Spleen (tissue), 11 donors: ENCODE measurements around the gene ADGB. TPM values are rescaled to one million over a fixed set of nuclear protein-coding genes. Genes with fewer than 3 reads are reported as not detected.

Experiments used
- DNase-seq: peaks from one replicate; pipeline ENCODE4 v3.0.0-alpha.2; 2020
- H3K27ac ChIP-seq, 8 donors: fragments of 200-600 bp; sonication (generic) in 7 of 8; 1 replicate in 4 of 8; 2 replicates in 4 of 8; pipeline versions ENCODE4 v1.5.0 to v1.8.0; 2016 to 2021; ENCODE audit warnings: inconsistent platforms in 4 of 8, mild to moderate bottlenecking in 4 of 8, moderate library complexity in 1 of 8
- H3K27me3 ChIP-seq, 7 donors: fragments of 200-600 bp; sonication (generic) in 6 of 7; replicated peaks in 1 of 7; 1 replicate in 4 of 7; 2 replicates in 3 of 7; pipeline versions ENCODE4 v1.5.0 to v1.8.0; 2016 to 2021; ENCODE audit warnings: inconsistent platforms in 3 of 7, mild to moderate bottlenecking in 1 of 7
- H3K36me3 ChIP-seq, 6 donors: fragments of 200-600 bp; sonication (generic) in 5 of 6; 1 replicate in 4 of 6; 2 replicates in 2 of 6; pipeline versions ENCODE4 v1.5.0 to v1.8.0; 2016 to 2021; ENCODE audit warnings: inconsistent platforms in 2 of 6
- H3K4me1 ChIP-seq, 6 donors: fragments of 200-600 bp; sonication (generic) in 5 of 6; 1 replicate in 3 of 6; 2 replicates in 3 of 6; pipeline versions ENCODE4 v1.5.0 to v1.8.0; 2016 to 2021; ENCODE audit warnings: inconsistent platforms in 3 of 6
- H3K4me3 ChIP-seq, 8 donors: fragments of 200-600 bp; sonication (generic) in 7 of 8; 1 replicate in 4 of 8; 2 replicates in 4 of 8; pipeline versions ENCODE4 v1.5.0 to v1.8.0; 2016 to 2021; ENCODE audit warnings: inconsistent platforms in 4 of 8, mild to moderate bottlenecking in 4 of 8, moderate library complexity in 2 of 8
- H3K9me3 ChIP-seq, 8 donors: fragments of 200-600 bp; sonication (generic) in 7 of 8; 1 replicate in 4 of 8; 2 replicates in 4 of 8; pipeline versions ENCODE4 v1.5.0 to v1.8.0; 2016 to 2021; ENCODE audit warnings: inconsistent platforms in 4 of 8
- CTCF ChIP-seq, 11 experiments: fragments of 200-600 bp in 7 of 11; fragments of 450-650 bp in 4 of 11; sonication (generic) in 4 of 11; IDR thresholded peaks in 8 of 11; conservative IDR thresholded peaks in 3 of 11; 1 replicate in 7 of 11; 2 replicates in 4 of 11; pipeline versions ENCODE4 v1.4.0 to v1.8.0; 2016 to 2021; ENCODE audit warnings: antibody characterized with exemption in 11 of 11, inconsistent platforms in 4 of 11, mild to moderate bottlenecking in 1 of 11
- POLR2A ChIP-seq, 3 donors: fragments of 450-650 bp; IDR thresholded peaks; one replicate each; pipeline ENCODE4 v1.5.1; 2017; ENCODE audit warnings: antibody characterized with exemption in 3 of 3, mild to moderate bottlenecking in 1 of 3
- POLR2AphosphoS5 ChIP-seq, 3 donors: sonication (generic); formaldehyde crosslinking; IDR thresholded peaks; one replicate each; pipeline ENCODE4 v1.5.1; 2017; ENCODE audit warnings: antibody characterized with exemption in 3 of 3
- WGBS, 5 donors: extraction: QIAGEN DNeasy Blood & Tissue Kit in 3 of 5; methylation state at CpG; one replicate each; pipeline versions ENCODE4 v1.1.5 to v1.1.7; 2013 to 2018; 5-methylcytosine and 5-hydroxymethylcytosine counted together
- intact Hi-C: fragments of 100-400 bp; cut with DNase I; formaldehyde crosslinking; loops from one replicate; pipeline ENCODE4 v1.15.0; 2023; ENCODE audit warnings: low total_unique reads
- polyA plus RNA-seq, 3 donors: library from polyadenylated mRNA; stranded (reverse); fragments of 200-250 nt; gene quantifications; one replicate each; pipeline ENCODE4 v1.2.1, GENCODE V29; 2013
- small RNA-seq, 4 donors: library from RNA; depleted of rRNA; stranded (forward); fragments of <200 nt; gene quantifications; one replicate each; pipeline ENCODE3, GENCODE V24; 2016
- total RNA-seq, 7 donors: library from RNA; depleted of rRNA in 3 of 7; stranded (reverse); fragments of >200 nt in 3 of 7; fragmentation: NEBNext Ultra II Directional in 4 of 7; extraction: Animal tissue kit (Norgen Biotek cat#: 25700) in 4 of 7; gene quantifications; one replicate each; pipeline versions ENCODE4 v1.1.0 to v1.2.1, GENCODE V29; 2016 to 2021
- donor health status: healthy with polysubstance abuse.
- donor health status: DM: no; HTN: no; CAD: no; lungs with moderate emphysema.
- donor health status: DM: no; HTN: no; CAD: no.
- donor health status: Bipolar disorder and iron deficiency.
- donor health status: healthy.
- donor health status: DM: no; HTN: no; CAD: no.
- donor health status: DM: yes; HTN: yes; CAD: no.

ADGB gene
- total and polyA plus RNA-seq, 10 donors = 0.28 to 0.52 TPM; not detected in 8

GRCh38 chr6:146864300-146864699 lies 265.5 kb downstream of the ADGB start:
- Histone ChIP-seq H3K4me1 (peaks cover 0 to 6% (median 0%) of the 10 kb centered on the region in 6 donors), H3K36me3 (no peaks in the 10 kb centered on the region), H3K27ac (no peak overlapping the region), H3K9me3 (no peaks in the 10 kb centered on the region), H3K4me3 (no peak overlapping the region), H3K27me3 (no peaks in the 10 kb centered on the region)
- DNase-seq = no peak
- intact Hi-C loops = loop anchor here (10.0 kb wide), 1 partner anchor 421 kb away; no protein-coding TSS in a partner anchor
- TF ChIP-seq POLR2A (IDR thresholded peaks at IDR 0.05) (no peak), POLR2AphosphoS5 (IDR thresholded peaks at IDR 0.05) (no peak), CTCF (IDR thresholded peaks at IDR 0.05 in 8 of 11, conservative IDR thresholded peaks at IDR 0.05 in 3 of 11) (no peak)
- 75 to 91% (median 89%) methylated on average over 4 of the region's 4 CpGs for WGBS, 5 donors

DNA sequence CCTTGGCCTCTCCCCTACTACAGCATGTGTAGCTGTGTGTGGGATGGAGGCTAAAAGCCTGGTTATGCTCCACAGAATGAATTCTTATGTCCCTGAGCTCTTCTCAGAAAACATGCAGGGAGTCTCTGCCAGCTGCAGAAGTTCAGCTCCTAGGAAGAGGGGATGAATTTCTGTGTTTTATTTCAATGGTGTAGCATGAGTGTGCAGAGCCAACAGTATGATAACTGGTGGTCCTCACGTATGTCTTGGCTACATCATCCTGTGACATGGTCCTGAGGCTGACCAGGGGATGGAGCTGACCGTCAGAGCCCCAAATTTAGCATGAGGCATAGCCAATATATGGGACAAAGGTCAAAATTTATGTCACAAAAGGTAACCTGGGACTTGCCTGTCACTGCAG lies 266.1 kb downstream of the ADGB start:
- no peaks in the 10 kb centered on the region for H3K27me3 ChIP-seq
- WGBS, 5 donors = 77 to 88% (median 84%) methylated on average over 2 of the region's 2 CpGs
- no peak overlapping the region for H3K27ac ChIP-seq
- H3K9me3 ChIP-seq = no peaks in the 10 kb centered on the region
- H3K4me3 ChIP-seq = no peak overlapping the region
- DNase-seq = no peak
- TF ChIP-seq POLR2A (IDR thresholded peaks at IDR 0.05) (no peak), CTCF (IDR thresholded peaks at IDR 0.05 in 8 of 11, conservative IDR thresholded peaks at IDR 0.05 in 3 of 11) (no peak), POLR2AphosphoS5 (IDR thresholded peaks at IDR 0.05) (no peak)
- intact Hi-C loops = loop anchor here (10.0 kb wide), 1 partner anchor 420 kb away; no protein-coding TSS in a partner anchor
- H3K4me1 ChIP-seq = peaks cover 0 to 3% (median 0%) of the 10 kb centered on the region in 6 donors
- no peaks in the 10 kb centered on the region for H3K36me3 ChIP-seq

Small RNA genes lying within 50 kb of the gene (small RNA-seq; reads per million reads assigned to genes)
- gene RNU6-906P = 0 reads per million in 4 donors

Other genes with a start within 250 kb of the ADGB start
- 10 to 100 TPM; 39.3 to 88.6 (median 51.3) TPM for gene RAB32, start 55.1 kb upstream of the ADGB start, total RNA-seq
- 10 to 100 TPM; 20.1 to 69.0 (median 35.6) TPM for gene RAB32, start 55.1 kb upstream of the ADGB start, polyA plus RNA-seq